ENCODE data around the gene UTP25.
A peak's percentile ranks its signal among the peaks of the same experiment; 100 is the strongest.

DNA sequence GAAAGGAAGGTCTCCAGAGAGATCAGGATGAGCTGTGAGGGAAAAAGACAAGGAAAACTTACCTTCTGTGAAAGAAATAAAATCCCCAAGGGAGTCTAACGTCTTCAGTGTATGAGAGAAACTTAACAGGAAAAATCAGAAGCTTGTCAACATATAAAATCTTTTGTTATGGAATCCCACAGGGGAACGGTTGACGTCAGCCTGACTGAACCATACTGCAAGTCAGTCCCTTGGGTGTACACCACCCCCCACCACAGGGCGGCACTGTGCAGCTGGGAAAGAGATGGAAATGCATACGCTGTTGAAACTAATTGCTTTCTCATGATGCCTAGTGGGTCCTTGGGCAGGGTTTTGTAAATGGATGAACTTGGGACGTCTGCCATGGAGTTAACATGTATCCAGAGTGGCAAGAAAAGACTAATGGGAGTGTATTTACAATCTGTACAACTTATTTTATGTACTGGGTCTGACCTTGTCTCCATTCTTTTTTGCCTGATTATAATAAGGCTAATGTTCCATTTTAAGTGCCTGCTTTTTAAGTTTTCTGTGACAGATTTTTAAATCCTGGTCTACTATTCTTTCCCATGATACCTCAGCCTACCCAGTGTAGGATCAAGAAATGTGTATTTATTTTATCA, 22.7 kb downstream of the UTP25 start:
- TF ChIP-seq, protein P1, sequence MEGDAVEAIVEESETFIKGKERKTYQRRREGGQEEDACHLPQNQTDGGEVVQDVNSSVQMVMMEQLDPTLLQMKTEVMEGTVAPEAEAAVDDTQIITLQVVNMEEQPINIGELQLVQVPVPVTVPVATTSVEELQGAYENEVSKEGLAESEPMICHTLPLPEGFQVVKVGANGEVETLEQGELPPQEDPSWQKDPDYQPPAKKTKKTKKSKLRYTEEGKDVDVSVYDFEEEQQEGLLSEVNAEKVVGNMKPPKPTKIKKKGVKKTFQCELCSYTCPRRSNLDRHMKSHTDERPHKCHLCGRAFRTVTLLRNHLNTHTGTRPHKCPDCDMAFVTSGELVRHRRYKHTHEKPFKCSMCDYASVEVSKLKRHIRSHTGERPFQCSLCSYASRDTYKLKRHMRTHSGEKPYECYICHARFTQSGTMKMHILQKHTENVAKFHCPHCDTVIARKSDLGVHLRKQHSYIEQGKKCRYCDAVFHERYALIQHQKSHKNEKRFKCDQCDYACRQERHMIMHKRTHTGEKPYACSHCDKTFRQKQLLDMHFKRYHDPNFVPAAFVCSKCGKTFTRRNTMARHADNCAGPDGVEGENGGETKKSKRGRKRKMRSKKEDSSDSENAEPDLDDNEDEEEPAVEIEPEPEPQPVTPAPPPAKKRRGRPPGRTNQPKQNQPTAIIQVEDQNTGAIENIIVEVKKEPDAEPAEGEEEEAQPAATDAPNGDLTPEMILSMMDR (IDR thresholded peaks at IDR 0.05; ENCODE audit: low read depth, low read length), result peak; percentile 92
- TF ChIP-seq EZH2phosphoT487 (IDR thresholded peaks at IDR 0.05; ENCODE audit: low read depth), result no peak
